SKM-1 treated with dmso at 0.1 percent for 144 hours (cell line): Measurements from ENCODE around the gene CFAP298.
"Not testable (repeated sequence)": the region's sequence is repeated elsewhere in the genome, so short reads cannot be mapped to it uniquely, and the experiment has no call there.

Source experiments
- DNase-seq: peaks from one replicate; lab custom pipeline; 2025; ENCODE audit not compliant: unreplicated experiment; lab: John Stamatoyannopoulos, UW

CFAP298 gene

DNA sequence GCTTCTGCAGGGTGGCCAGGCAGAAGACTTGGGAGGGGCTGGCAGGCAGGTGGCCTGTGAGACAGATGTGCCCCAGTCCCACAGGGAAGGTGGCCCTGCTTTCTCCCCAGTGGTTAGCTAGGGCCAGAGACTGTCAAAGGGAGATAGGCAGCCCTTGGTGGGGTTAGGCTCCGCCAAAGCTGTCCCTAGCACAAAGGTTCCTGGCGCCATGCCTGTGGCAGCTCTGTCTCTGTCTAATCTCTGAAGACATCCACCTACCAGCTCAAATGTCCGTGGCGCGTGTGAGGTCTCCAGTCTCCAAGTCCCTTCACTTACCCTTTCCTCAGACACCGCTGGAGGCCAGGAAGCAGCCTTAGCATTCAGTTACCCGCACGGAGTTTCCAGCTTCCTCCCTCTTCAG, 44.6 kb downstream of the CFAP298 start:
- no peak for DNase-seq

DNA sequence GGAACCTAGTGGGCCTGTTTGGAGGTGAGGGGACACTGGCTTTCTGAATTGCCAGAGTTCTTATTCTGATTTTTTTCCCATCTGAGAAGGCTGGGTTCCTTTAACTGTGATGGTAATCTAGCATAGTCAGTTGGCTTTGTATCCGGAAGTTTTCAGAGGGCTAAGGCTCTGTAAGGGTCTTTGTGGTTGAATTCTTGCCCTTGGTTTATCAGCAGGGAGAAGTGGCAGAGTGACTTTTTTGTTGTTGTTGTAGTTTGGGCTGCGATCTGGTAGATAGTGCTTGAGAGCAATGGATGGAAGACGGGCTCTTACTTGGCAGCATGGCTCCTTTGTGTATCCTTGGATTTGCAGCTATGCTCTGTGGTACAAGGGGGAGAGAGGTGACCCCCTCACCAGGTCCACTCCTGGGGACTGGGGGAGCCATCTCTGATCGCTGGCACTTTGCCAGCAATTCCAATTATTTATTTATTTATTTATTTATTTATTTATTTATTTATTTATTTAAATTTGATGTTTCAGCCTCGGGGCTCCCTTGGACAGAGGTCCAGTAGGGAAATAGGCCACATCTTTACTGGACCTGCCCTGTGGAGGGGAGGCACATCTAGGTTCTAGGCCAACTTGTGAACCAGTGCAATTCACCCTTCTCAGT, 45.3 kb downstream of the CFAP298 start:
- no peak for DNase-seq

DNA sequence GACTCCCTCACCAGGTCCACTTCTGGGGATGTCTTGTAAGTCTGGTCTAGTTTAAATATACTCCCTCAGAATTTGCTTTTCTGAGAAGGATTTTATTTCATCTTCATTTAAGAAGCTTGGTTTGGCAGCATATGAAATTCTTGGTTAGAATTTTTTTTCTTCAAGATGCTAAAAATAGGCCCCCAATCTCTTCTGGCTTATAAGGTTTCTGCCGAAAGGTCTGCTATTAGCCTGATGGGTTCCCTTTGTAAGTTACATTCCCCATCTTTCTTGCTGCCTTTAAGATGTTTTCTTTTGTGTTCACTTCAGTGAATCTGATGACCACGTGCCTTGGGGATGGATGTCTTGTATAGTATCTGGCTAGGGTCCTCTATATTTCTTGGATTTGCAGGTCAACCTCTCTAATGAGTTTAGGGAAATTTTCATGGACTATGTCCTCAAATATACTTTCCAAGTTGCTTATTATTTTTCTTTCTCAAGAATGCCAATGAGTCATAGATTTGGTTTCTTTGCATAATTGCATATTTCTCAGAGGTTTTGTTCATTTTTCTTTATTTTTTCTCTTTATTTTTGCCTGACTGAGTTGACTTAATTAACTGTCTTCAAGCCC, 46.2 kb downstream of the CFAP298 start:
- DNase-seq = no peak

DNA sequence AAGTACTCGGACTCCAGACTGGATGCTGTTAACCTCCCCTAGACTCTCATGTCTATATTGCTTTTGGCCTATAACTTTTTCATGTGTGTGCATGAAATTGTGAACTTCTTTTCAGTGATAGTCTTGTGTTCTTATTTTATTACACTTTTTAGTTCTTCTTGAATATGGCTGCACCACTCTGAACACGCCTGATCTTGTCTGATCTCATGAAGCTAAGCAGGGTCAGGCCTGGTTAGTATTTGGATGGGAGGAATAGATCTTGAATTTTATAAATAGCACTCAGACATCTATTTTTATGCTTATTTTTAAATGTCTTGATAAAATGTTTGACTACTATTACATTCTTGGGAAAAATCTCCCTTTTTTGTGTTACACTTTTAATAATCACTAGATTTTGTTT, 49.3 kb downstream of the CFAP298 start:
- DNase-seq = no peak

DNA sequence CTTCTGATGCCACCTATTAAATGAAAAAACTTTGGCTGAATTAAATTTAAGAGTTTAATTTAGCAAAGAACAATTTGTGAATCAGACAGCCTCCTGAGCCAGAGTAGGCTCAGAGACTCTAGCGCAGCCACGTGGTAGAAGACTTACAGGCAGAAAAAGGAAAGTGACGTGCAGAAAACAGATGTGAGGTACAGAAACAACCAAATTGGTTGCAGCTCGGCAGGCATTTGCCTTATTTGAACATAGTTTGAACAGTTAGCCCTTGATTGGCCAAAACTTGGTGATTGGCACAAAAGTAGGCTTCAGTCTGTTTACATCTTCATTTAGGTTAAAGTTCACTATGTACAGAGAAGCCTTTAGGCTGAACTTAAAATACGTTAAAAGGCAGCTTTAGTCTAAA, 49.8 kb downstream of the CFAP298 start:
- DNase-seq = no peak

DNA sequence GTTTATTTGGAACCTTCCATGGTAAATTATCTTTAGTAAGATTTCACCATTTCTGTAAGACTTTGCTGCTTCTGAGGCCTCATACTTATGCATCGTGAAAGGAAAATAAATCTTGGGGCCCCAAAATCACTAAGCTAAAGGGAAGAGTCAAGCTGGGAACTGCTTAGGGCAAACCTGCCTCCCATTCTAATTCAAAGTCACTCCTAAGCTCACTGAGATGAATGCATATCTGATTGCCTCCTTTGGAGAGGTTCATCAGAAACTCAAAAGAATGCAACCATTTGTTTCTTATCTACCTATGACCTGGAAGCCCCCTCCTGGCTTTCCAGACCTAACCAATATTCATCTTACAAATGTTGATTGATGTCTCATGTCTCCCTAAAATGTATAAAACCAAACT, 50.7 kb downstream of the CFAP298 start:
- DNase-seq = not testable (repeated sequence)

DNA sequence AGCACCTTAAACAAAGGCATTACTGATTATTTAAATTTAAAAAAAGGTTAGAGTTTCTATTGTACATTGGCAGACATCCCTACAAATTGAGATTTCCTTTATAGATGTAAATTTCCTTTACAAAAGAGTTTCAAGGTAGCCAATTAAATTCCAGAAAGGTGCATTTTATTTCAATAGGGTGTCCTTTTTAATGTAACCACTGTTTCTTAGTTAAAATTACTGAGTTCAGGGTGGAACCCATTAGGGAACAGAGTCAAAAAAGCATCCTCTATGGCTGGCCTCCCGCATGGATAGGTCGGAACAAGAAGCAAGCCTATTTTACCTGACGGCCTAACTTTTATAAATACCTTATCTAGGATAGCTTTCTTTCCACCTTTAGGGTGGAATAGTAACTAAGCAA, 51.3 kb downstream of the CFAP298 start:
- DNase-seq = no peak

DNA sequence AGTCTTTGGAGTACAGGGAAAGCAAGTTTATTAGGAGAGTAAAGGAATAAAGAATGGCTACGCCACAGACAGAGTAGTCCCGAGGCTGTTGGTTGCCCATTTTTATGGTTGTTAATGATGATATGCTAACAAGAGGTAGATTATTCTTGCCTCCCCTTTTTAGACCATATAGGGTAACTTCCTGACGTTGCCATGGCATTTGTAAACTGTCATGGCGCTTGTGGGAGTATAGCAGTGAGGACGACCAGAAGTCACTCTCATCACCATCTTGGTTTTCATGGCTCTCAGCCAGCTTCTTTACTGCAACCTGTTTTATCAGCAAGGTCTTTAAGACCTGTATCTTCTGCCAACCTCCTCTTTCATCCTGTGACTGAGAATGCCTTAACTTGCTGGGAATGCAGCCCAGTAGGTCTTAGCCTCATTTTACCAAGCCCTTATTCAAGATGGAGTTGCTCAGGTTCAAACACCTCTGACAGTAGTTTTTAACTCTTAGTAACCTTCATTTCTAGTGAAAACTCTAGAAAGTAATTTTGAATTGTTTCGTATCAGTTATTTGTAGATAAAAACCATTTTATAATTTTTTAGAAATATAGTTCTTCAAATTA, 53.1 kb downstream of the CFAP298 start:
- DNase-seq = no peak

DNA sequence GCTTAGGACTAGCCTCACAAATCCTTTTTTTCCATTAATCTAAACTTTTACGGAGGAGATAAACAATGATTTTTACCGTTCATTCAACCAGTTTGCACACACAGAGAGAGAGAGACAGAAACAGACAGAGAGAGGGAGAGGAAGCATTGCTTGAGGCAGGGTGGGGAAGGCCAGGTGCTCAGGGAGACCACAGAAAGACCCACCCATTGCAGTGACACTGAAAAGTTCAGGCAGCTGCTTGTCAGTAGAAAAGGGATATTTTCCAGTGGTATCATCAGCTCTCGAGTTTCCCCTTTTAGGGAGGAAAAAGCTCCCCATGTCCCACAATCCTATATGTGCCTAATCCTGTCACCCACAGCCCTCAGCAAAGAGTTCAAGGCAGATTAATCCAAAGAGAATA, 54.1 kb downstream of the CFAP298 start:
- no peak for DNase-seq

DNA sequence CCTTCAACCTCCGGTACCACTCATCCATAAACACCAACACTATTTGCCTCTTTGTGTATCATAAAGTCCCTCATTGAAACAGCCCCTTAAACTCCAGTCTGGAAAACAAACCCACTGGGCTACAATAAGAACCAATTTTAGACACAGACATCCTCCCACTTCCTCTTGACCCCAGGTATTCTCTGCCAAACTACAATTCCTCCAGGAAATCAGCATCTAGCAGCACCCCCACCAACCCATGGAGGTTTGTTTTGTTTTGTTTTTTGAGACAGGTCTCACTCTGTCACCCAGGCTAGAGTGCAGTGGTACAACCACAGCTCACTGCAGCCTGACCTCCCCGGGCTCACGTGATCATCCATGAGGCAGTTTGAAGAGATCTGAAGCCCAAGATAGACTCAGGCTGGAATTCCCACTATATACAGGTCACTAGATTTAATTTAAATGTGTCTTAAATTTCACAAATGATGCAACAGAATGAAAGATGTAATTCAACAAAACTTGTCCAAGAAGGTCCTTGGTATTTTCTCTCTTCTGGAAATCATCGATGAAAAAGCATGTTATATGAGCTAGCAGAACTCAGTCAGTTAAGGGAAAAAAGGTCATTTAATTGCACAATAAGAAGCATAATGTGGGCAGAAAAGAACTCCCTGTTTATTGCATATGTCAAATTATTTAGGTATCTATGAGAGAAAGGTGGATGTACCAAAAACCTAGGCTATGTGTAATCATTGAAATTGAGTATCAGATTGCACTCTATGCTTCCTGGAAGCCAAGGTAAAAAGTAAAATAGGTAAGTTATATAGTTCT, 57.1 kb downstream of the CFAP298 start:
- DNase-seq = no peak

DNA sequence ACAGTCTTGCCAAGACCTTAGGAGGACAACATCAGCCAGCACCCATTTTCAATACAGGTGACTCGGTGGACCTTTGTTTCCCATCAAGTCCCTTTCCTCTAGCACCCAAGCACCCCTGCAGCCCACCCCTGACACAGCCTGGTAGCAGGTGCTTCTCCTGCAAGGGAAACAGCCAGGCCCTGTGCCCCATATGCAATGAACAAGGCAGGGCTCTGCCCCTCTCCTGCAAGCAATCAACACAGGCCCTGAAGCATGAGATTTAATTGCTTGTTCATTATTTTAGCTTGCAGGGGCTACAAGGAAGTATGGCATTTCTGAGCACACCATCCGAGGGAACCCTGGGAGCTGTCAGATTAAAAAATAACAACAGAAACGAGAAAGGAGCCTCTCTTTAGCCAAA, 62.3 kb downstream of the CFAP298 start:
- DNase-seq = no peak

DNA sequence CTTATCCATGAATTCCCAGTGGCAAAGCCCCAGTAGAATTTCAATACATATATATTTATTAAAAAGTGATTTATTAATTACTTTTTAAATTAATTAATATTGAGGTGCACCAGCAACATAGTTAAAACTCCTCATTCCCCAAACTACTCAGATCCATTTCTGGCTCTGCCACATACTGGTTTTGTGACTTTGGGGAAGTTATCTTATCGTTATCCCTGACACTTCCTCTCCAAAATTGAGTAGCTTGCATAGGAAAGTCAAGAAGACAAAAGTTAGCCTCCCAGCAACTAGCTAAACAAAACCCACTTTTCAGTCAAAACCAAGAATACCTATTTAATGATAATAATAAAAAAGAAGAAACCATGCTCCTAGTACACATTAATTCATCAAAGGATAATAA, 62.7 kb downstream of the CFAP298 start:
- DNase-seq = peak; percentile 48
